Spleen (tissue), 7 donors: ENCODE measurements around the gene WDR33.

Experiments
- CTCF ChIP-seq, 11 experiments: fragments of 200-600 bp in 7 of 11; fragments of 450-650 bp in 4 of 11; sonication (generic) in 4 of 11; IDR thresholded peaks in 8 of 11; conservative IDR thresholded peaks in 3 of 11; 1 replicate in 7 of 11; 2 replicates in 4 of 11; pipeline versions ENCODE4 v1.4.0 to v1.8.0; 2016 to 2021; ENCODE audit warnings: antibody characterized with exemption in 11 of 11, inconsistent platforms in 4 of 11, mild to moderate bottlenecking in 1 of 11
- POLR2A ChIP-seq, 3 donors: fragments of 450-650 bp; IDR thresholded peaks; one replicate each; pipeline ENCODE4 v1.5.1; 2017; ENCODE audit warnings: antibody characterized with exemption in 3 of 3, mild to moderate bottlenecking in 1 of 3
- POLR2AphosphoS5 ChIP-seq, 3 donors: sonication (generic); formaldehyde crosslinking; IDR thresholded peaks; one replicate each; pipeline ENCODE4 v1.5.1; 2017; ENCODE audit warnings: antibody characterized with exemption in 3 of 3
- donor health status: DM: no; HTN: no; CAD: no; lungs with moderate emphysema.
- donor health status: DM: no; HTN: no; CAD: no.
- donor health status: DM: no; HTN: no; CAD: no.

DNA sequence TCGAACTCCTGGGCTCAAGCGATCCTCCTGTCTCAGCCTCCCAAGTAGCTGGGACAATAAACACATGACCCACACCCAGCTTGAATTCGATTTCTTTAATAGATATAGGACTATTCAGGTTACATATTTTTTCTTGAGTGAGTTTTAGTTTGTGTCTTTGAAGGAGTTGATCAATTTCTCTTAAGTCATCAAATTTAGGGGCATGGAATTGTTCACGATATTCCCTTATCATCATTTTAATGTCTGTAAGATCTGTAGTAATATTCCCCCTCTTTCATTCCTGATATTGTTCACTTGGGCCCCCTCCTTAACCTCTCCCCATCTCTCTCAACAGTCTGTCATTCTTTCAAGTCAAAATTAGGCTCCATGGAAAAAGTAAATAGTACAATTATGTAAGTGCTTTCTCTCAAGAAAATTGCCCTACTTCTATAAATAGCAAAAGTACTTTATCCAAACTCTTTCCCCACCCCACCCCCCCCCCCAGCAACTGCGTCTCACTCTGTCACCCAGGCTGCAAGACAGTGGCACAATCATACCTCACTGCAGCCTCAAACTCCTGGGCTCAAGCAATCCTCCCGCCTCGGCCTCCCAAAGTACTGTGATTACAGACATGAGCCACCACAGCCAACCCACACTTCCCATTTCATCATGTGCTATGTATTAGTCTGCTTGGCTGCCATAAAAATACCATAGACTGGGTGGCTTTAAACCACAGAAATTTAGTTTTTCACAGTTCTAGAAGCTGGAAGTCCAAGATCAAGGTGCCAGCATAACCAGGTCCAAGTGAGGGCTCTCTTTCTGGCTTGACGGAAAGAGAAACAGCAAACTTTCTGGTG, 20.1 kb downstream of the WDR33 start:
- TF ChIP-seq POLR2A (IDR thresholded peaks at IDR 0.05) = no peak
- TF ChIP-seq CTCF (IDR thresholded peaks at IDR 0.05 in 8 of 11, conservative IDR thresholded peaks at IDR 0.05 in 3 of 11) = no peak
- no peak for TF ChIP-seq POLR2AphosphoS5 (IDR thresholded peaks at IDR 0.05)
